Spleen (tissue), 7 donors: ENCODE measurements around the gene COL4A2.

ENCODE experiments used
- CTCF ChIP-seq, 11 experiments: fragments of 200-600 bp in 7 of 11; fragments of 450-650 bp in 4 of 11; sonication (generic) in 4 of 11; IDR thresholded peaks in 8 of 11; conservative IDR thresholded peaks in 3 of 11; 1 replicate in 7 of 11; 2 replicates in 4 of 11; pipeline versions ENCODE4 v1.4.0 to v1.8.0; 2016 to 2021; ENCODE audit warnings: antibody characterized with exemption in 11 of 11, inconsistent platforms in 4 of 11, mild to moderate bottlenecking in 1 of 11
- POLR2A ChIP-seq, 3 donors: fragments of 450-650 bp; IDR thresholded peaks; one replicate each; pipeline ENCODE4 v1.5.1; 2017; ENCODE audit warnings: antibody characterized with exemption in 3 of 3, mild to moderate bottlenecking in 1 of 3
- donor health status: DM: no; HTN: no; CAD: no; lungs with moderate emphysema.
- donor health status: DM: no; HTN: no; CAD: no.
- donor health status: DM: no; HTN: no; CAD: no.

GRCh38 chr13:110393761-110394160, 86.7 kb downstream of the COL4A2 start:
- TF ChIP-seq CTCF (IDR thresholded peaks at IDR 0.05 in 8 of 11, conservative IDR thresholded peaks at IDR 0.05 in 3 of 11) = no peak
- TF ChIP-seq POLR2A (IDR thresholded peaks at IDR 0.05) = no peak
